A673 (cell line): Measurements from ENCODE around the gene PLP2.

Experiments used
- CTCF ChIP-seq: fragments of 300-800, 200-600 bp; sonication (generic); conservative IDR thresholded peaks from 2 replicates; pipeline ENCODE4 v1.5.1; 2017; ENCODE audit warnings: low read depth, mild to moderate bottlenecking, antibody characterized with exemption, low read length, moderate library complexity, mixed read lengths
- EZH2 ChIP-seq: fragments of 200-600 bp; sonication (generic); IDR thresholded peaks from 2 replicates; pipeline ENCODE4 v1.6.1; 2017; ENCODE audit warnings: borderline replicate concordance, low read depth, mild to moderate bottlenecking, mixed read lengths, antibody characterized with exemption, low read length; ENCODE audit not compliant: poor library complexity, severe bottlenecking

- TF ChIP-seq CTCF, result no peak
- TF ChIP-seq EZH2, result no peak
Measured at GRCh38 chrX:49175435-49176274, 4.0 kb downstream of the PLP2 start.
